Dedifferentiated amniotic fluid mesenchymal stem cell (primary cell): Measurements from ENCODE around the gene PRMT2.
"Not testable (repeated sequence)": the region's sequence is repeated elsewhere in the genome, so short reads cannot be mapped to it uniquely, and the experiment has no call there.

Experiments used
- DNase-seq: peaks from one replicate; pipeline ENCODE4 v3.0.0-alpha.2; 2016; ENCODE audit errors: extremely low spot score

The PRMT2 gene

DNA sequence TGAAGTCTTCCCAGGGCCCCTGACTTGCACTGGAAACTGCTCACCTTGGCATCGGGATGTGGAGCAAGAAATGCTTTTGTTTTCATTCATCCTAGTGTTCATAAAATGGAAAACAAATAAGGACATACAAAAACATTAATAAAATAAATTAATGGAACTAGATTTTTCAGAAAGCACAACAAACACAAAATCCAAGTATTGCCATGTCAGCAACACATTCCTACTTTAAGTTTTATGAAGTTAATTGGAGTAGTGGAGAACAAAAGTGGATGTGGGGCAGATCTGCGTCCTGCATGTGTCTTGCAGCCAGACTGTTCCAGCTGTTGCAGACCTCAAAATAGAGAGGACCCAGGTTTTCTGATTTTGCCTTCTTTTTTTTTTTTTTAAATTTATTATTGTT is 32.9 kb downstream of the PRMT2 start:
- DNase-seq = no peak

- not testable (repeated sequence) for DNase-seq
Observed at GRCh38 chr21:46668904-46669303, 33.4 kb downstream of the PRMT2 start.

DNA sequence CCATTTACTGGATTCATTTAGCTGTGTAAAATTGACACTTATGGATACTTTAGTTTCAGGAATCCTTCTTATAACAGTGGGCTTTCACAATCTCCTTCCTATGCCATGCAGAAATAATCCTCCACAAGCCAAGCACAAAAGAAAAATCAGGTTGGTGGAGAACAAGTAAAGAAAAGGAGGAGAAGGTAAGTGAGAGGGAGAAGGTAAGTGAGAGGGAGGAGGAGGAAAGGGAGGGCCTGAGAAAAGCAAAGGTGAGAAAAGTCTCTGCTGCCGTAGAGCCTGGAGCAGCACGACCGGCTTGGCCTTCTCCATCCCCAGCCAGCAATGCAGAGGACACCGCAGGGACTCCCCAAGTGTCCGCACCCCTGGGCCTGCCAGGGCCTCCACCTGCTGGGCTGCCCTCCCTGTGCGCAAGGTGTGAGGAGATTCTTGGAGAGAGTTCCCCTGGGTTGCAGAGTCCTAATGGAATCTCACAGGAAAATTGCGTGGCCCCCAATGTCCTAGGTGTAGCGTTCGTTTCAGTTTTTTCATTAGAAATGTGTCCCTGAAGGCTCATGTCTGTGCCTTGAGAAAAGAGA is 39.0 kb downstream of the PRMT2 start:
- no peak for DNase-seq

DNA sequence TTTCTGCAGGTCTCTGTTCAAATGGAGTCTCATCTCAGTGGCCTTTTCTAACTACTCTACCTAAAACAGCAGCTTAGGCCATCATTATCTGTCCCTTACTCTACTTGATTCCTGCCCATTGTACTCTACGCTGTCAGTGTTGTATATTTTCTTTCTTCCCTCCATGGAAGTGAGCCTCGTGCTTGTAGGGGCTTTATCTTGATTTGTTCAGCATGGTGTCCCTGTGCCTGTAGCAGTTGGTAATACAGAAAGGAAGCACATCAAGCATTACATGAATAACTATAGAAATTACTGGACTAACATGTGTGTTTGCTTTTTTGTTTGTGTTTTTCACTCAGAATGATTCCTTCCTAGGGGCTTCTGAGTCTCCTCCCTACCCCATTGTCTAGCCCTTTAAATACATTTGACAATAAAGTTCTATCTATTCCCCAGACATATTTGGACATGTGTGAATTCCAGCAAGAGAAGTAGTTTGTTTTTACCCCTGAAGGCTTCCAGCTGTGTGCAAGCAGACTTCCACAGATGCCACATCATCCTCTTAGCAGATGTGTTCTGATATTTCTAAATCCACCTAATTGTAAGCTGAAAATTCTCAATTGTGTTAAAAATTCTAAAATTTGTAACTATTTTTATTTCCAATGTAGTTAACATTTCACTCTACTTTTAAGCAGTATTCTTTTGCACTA is 40.3 kb downstream of the PRMT2 start:
- DNase-seq = no peak

- DNase-seq = not testable (repeated sequence)
Observed at GRCh38 chr21:46676542-46676941, 41.1 kb downstream of the PRMT2 start.

GRCh38 chr21:46681593-46681992 is 46.1 kb downstream of the PRMT2 start:
- not testable (repeated sequence) for DNase-seq

DNA sequence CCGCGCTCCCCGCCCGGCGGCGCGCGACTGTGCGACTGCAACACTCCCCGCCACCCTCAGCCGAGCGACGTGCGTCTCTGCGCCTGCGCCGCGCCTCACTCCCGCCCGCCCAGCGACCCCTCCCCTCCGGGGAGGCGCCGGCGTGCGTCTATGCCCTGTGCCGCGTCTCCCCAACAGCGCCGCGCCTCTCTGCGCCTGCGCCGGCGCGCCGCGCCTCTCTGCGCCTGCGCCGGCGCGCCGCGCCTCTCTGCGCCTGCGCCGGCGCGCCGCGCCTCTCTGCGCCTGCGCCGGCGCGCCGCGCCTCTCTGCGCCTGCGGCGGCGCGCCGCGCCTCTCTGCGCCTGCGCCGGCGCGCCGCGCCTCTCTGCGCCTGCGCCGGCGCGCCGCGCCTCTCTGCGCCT is 63.2 kb downstream of the PRMT2 start:
- not testable (repeated sequence) for DNase-seq

DNA sequence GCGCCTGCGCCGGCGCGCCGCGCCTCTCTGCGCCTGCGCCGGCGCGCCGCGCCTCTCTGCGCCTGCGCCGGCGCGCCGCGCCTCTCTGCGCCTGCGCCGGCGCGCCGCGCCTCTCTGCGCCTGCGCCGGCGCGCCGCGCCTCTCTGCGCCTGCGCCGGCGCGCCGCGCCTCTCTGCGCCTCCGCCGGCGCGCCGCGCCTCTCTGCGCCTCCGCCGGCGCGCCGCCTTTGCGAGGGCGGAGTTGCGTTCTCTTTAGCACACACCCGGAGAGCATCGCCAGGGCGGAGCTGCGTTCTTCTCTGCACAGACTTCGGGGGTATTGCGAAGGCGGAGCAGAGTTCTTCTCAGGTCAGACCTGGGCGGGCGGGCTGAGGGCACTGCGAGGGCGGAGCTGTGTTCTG is 63.6 kb downstream of the PRMT2 start:
- not testable (repeated sequence) for DNase-seq
